Activated naive CD4-positive, alpha-beta T cell treated with anti-CD3 and anti-CD28 coated beads, Interleukin-2, amount 50 U/mL, for 24 hours (primary cell): ENCODE results near the gene ENKUR.

Experiments
- H3K27ac Mint-ChIP-seq: one replicate; pipeline ENCODE4 v1.8.0; 2021; ENCODE audit warnings: mild to moderate bottlenecking, mixed read lengths
- H3K27me3 Mint-ChIP-seq: one replicate; pipeline ENCODE4 v1.8.0; 2021; ENCODE audit warnings: mixed read lengths
- H3K36me3 Mint-ChIP-seq: one replicate; pipeline ENCODE4 v1.8.0; 2021; ENCODE audit warnings: mixed read lengths
- H3K4me1 Mint-ChIP-seq: one replicate; pipeline ENCODE4 v1.8.0; 2021; ENCODE audit warnings: mixed read lengths
- H3K4me3 Mint-ChIP-seq: one replicate; pipeline ENCODE4 v1.8.0; 2021; ENCODE audit warnings: mild to moderate bottlenecking, mixed read lengths
- H3K9me3 Mint-ChIP-seq: one replicate; pipeline ENCODE4 v1.8.0; 2021; ENCODE audit warnings: mixed read lengths

Gene ENKUR

DNA sequence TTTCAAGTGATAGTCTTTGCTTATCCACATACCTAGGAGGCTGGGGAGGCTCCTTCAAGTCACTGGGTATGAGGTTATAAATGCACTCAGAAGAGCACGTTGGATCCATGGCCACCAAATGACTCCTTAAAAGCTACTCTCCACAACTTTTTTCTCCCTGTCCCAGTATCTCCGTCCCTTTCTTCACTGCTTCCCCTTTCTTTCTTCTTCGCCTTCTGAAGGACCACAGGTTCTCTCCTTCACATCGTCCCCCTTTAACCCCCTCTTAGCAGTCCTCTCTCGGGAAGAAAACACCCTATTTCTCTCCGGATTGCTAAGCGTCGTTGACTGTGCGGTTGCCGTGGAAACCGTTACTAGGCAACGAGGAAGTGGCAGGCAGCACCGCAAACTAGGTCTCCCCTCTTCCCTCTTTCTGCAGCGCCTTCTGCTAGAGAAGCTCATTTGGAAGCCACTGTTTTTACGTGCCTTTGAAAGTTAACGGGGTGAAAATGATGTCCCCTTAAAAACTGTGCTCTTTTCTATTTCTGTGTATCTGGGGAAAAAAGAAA is at the start of gene ENKUR:
ENKUR (minus strand) TSS at position 331 of the 548 bp plus-strand sequence; CDS start at position 109, 222 bp downstream.
- Mint-ChIP-seq H3K4me3 (peak within 1 kb of the TSS; percentile 93), H3K27ac (peak within 1 kb of the TSS; percentile 95), H3K27me3 (no peaks in the 10 kb centered on the region), H3K9me3 (no peaks in the 10 kb centered on the region), H3K4me1 (peaks cover 34% of the 10 kb centered on the region), H3K36me3 (no peaks in the 10 kb centered on the region)

GRCh38 chr10:25064401-25064800 is 48.4 kb upstream of the ENKUR start:
- Mint-ChIP-seq H3K4me1 (peaks cover 13% of the 10 kb centered on the region), H3K4me3 (no peak overlapping the region), H3K27ac (no peak overlapping the region), H3K36me3 (no peaks in the 10 kb centered on the region), H3K9me3 (no peaks in the 10 kb centered on the region), H3K27me3 (no peaks in the 10 kb centered on the region)

- peak overlapping the region; percentile 9 for H3K27ac Mint-ChIP-seq
- peaks cover 13% of the 10 kb centered on the region for H3K4me1 Mint-ChIP-seq
- no peaks in the 10 kb centered on the region for H3K36me3 Mint-ChIP-seq
- no peaks in the 10 kb centered on the region for H3K27me3 Mint-ChIP-seq
- no peak overlapping the region for H3K4me3 Mint-ChIP-seq
- no peaks in the 10 kb centered on the region for H3K9me3 Mint-ChIP-seq
Observed at GRCh38 chr10:25063644-25064043, 47.7 kb upstream of the ENKUR start.

- H3K4me3 Mint-ChIP-seq, result no peak overlapping the region
- peak overlapping the region; percentile 9 for H3K27ac Mint-ChIP-seq
Observed at GRCh38 chr10:25063157-25063556, 47.2 kb upstream of the ENKUR start.

GRCh38 chr10:25061711-25062449 is 45.9 kb upstream of the ENKUR start:
- peaks cover 13% of the 10 kb centered on the region for H3K4me1 Mint-ChIP-seq
- H3K9me3 Mint-ChIP-seq, result no peaks in the 10 kb centered on the region
- H3K36me3 Mint-ChIP-seq, result no peaks in the 10 kb centered on the region
- no peaks in the 10 kb centered on the region for H3K27me3 Mint-ChIP-seq
- peak overlapping the region; percentile 76 for H3K27ac Mint-ChIP-seq
- no peak overlapping the region for H3K4me3 Mint-ChIP-seq

More at GRCh38 chr10:25063157-25063556, 47.2 kb upstream of the ENKUR start:
- H3K36me3 Mint-ChIP-seq, result no peaks in the 10 kb centered on the region
- no peaks in the 10 kb centered on the region for H3K9me3 Mint-ChIP-seq
- no peaks in the 10 kb centered on the region for H3K27me3 Mint-ChIP-seq
- peaks cover 13% of the 10 kb centered on the region for H3K4me1 Mint-ChIP-seq

- H3K36me3 Mint-ChIP-seq, result no peaks in the 10 kb centered on the region
- no peaks in the 10 kb centered on the region for H3K9me3 Mint-ChIP-seq
- H3K27me3 Mint-ChIP-seq, result no peaks in the 10 kb centered on the region
- peaks cover 13% of the 10 kb centered on the region for H3K4me1 Mint-ChIP-seq
- H3K27ac Mint-ChIP-seq, result peak overlapping the region; percentile 14
- H3K4me3 Mint-ChIP-seq, result no peak overlapping the region
Observed at GRCh38 chr10:25061125-25061524, 45.2 kb upstream of the ENKUR start.

- Mint-ChIP-seq H3K27me3 (no peaks in the 10 kb centered on the region), H3K27ac (no peak overlapping the region), H3K4me1 (peaks cover 13% of the 10 kb centered on the region), H3K9me3 (no peaks in the 10 kb centered on the region), H3K36me3 (no peaks in the 10 kb centered on the region), H3K4me3 (no peak overlapping the region)
Observed at GRCh38 chr10:25059990-25060389, 44.0 kb upstream of the ENKUR start.

DNA sequence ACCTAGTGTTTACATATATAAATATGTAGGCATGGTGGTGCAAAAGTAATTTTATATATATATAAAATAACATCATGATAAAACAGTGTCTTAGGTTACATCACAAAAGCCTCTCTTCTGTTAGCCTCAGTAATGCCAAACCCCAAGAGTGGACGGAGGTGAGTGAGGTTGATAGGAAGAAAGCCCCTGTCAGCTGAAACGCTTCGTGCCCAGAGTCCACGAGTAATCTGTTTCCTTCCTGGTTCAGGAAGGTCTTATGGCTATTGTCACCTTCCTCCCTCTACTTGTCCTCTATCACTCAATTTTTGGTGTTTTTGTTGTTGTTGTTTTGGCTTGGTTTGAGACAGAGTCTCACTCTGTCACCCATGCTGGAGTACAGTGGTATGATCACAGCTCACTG is 41.9 kb upstream of the ENKUR start:
- peaks cover 8% of the 10 kb centered on the region for H3K4me1 Mint-ChIP-seq

GRCh38 chr10:25056726-25057125 is 40.8 kb upstream of the ENKUR start:
- Mint-ChIP-seq H3K4me3 (no peak overlapping the region), H3K27ac (no peak overlapping the region), H3K36me3 (no peaks in the 10 kb centered on the region), H3K9me3 (no peaks in the 10 kb centered on the region), H3K27me3 (peaks cover 1% of the 10 kb centered on the region), H3K4me1 (no peaks in the 10 kb centered on the region)

More for the DNA sequence above, 41.9 kb upstream of the ENKUR start:
- H3K4me3 Mint-ChIP-seq, result no peak overlapping the region
- H3K27ac Mint-ChIP-seq, result no peak overlapping the region
- no peaks in the 10 kb centered on the region for H3K9me3 Mint-ChIP-seq
- no peaks in the 10 kb centered on the region for H3K36me3 Mint-ChIP-seq
- H3K27me3 Mint-ChIP-seq, result peaks cover 1% of the 10 kb centered on the region

DNA sequence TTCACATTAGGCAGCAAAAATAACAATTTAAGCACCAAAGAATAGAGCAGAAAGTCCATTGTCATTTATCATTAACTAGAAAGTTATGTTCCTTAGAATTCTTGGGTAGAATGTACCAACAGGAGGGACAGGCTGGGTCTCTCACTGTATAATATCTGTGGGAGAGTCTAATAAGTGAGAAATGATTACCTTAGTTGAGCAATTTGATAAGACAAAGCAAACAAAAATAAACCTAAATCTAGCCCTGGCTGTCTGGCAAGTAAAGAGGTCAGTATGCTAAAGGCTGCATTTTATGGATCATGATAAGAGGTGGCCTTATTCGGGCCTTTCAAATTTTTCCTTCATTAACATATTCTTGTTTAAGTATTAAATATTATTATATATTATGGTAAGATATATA is 36.1 kb upstream of the ENKUR start:
- Mint-ChIP-seq H3K9me3 (no peaks in the 10 kb centered on the region), H3K4me3 (no peak overlapping the region), H3K4me1 (no peaks in the 10 kb centered on the region), H3K27me3 (peaks cover 12% of the 10 kb centered on the region), H3K27ac (no peak overlapping the region), H3K36me3 (peaks cover 2% of the 10 kb centered on the region)

- Mint-ChIP-seq H3K27ac (no peak overlapping the region), H3K4me3 (no peak overlapping the region), H3K36me3 (peaks cover 2% of the 10 kb centered on the region), H3K9me3 (no peaks in the 10 kb centered on the region), H3K27me3 (peaks cover 12% of the 10 kb centered on the region), H3K4me1 (no peaks in the 10 kb centered on the region)
Observed at GRCh38 chr10:25050402-25050801, 34.4 kb upstream of the ENKUR start.

DNA sequence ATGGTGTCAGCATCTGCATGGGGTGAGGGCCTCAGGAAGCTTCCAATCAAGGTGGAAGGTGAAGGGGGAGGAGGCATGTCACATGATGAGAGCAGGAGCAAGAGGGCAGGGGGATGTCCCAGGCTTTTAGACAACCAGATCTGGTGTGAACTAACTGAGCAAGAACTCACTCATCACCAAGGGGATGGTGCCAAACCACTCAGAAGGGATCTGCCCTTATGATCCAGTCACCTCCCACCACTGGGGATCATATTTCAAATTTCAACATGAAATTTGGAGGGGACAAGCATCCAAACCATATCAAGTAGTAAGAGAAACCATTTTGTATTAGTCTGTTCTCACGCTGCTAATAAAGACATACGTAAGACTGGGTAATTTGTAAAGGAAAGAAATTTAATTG is 34.0 kb upstream of the ENKUR start:
- no peaks in the 10 kb centered on the region for H3K9me3 Mint-ChIP-seq
- H3K36me3 Mint-ChIP-seq, result peaks cover 2% of the 10 kb centered on the region
- H3K27me3 Mint-ChIP-seq, result peaks cover 12% of the 10 kb centered on the region
- H3K4me3 Mint-ChIP-seq, result no peak overlapping the region
- H3K27ac Mint-ChIP-seq, result no peak overlapping the region
- H3K4me1 Mint-ChIP-seq, result no peaks in the 10 kb centered on the region

DNA sequence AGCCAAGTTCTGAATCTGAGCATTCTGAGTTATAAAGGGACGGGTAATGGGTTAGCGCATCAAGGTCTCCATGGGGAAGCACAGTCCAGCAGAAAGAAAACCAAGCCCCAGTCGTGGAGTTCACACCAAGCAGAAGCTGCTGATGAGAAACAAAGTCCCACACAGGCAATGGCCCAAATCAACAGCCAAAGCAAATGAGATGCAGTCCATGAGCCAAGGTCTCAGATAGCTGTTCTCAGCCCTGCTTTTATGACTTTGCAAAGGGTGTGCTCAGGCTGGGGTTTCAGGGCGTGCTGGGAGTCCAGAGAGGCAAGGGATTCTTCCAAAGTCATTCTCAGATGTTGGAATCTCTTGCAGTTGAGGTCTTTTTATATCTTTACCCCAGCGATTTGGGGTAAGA is 32.5 kb upstream of the ENKUR start:
- Mint-ChIP-seq H3K36me3 (peaks cover 2% of the 10 kb centered on the region), H3K4me1 (no peaks in the 10 kb centered on the region), H3K27ac (no peak overlapping the region), H3K27me3 (peaks cover 13% of the 10 kb centered on the region), H3K9me3 (no peaks in the 10 kb centered on the region), H3K4me3 (no peak overlapping the region)

GRCh38 chr10:25047591-25048301 is 31.8 kb upstream of the ENKUR start:
- Mint-ChIP-seq H3K9me3 (no peaks in the 10 kb centered on the region), H3K27me3 (peaks cover 13% of the 10 kb centered on the region), H3K4me1 (no peaks in the 10 kb centered on the region), H3K4me3 (no peak overlapping the region), H3K27ac (no peak overlapping the region), H3K36me3 (peaks cover 2% of the 10 kb centered on the region)

GRCh38 chr10:25047088-25047487 is 31.1 kb upstream of the ENKUR start:
- H3K36me3 Mint-ChIP-seq, result peaks cover 2% of the 10 kb centered on the region
- no peak overlapping the region for H3K4me3 Mint-ChIP-seq
- no peaks in the 10 kb centered on the region for H3K9me3 Mint-ChIP-seq
- H3K4me1 Mint-ChIP-seq, result no peaks in the 10 kb centered on the region
- no peak overlapping the region for H3K27ac Mint-ChIP-seq
- H3K27me3 Mint-ChIP-seq, result peaks cover 13% of the 10 kb centered on the region

GRCh38 chr10:25046641-25047040 is 30.7 kb upstream of the ENKUR start:
- Mint-ChIP-seq H3K36me3 (peaks cover 2% of the 10 kb centered on the region), H3K9me3 (no peaks in the 10 kb centered on the region), H3K4me3 (no peak overlapping the region), H3K27ac (no peak overlapping the region), H3K4me1 (no peaks in the 10 kb centered on the region), H3K27me3 (peaks cover 13% of the 10 kb centered on the region)
